ENCODE data around the gene MEF2A. TPM values are rescaled to one million over a fixed set of nuclear protein-coding genes. Genes with fewer than 3 reads are reported as not detected.

The MEF2A gene
- total RNA-seq, 1 experiment from 2014 or later = 29.6 TPM

DNA sequence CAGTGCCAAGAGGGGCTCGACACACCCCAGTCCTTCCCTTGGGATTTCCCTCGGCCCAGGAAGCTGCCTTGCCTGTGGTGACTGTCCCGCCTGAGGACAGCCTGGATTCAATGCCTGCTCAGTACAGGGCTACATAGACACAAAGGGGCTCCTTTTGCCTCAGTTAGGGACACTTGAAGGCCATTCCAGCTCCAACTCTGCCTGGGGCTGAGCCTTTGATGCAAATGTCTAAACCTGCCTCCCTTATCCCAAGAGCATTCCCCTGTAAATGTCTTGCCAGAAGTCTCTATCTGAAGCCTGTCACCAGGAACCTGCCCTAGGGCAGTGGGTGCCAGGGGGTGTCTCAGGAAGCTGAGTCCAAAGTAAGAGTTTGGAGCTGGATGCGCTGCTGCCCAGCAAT is 186.8 kb downstream of the MEF2A start:
- Histone ChIP-seq H3K4me2 (ENCODE audit: low read length) (no peak overlapping the region), H4K20me1 (ENCODE audit: insufficient read depth) (no peaks in the 10 kb centered on the region), H3K4me1 (ENCODE audit: control insufficient read depth in 1 of 2, insufficient read depth in 2 of 2, low read length in 2 of 2) (no peaks in the 10 kb centered on the region; a peak in 1 of 4 replicates), H2AFZ (ENCODE audit: low read depth, low read length, poor library complexity, severe bottlenecking) (no peak overlapping the region), H3K36me3 (ENCODE audit: control insufficient read depth in 1 of 2, insufficient read depth in 2 of 2, low read length in 2 of 2) (no peaks in the 10 kb centered on the region), H3K9ac (ENCODE audit: low read length) (no peak overlapping the region), H3K9me3 (ENCODE audit: control insufficient read depth in 1 of 2, insufficient read depth in 1 of 2, low read depth in 1 of 2, low read length in 2 of 2) (no peaks in the 10 kb centered on the region), H3K9me2 (ENCODE audit: insufficient read depth) (no peaks in the 10 kb centered on the region), H3K27me3 (ENCODE audit: insufficient read depth, low read length) (no peaks in the 10 kb centered on the region), H3K27ac (ENCODE audit: low read depth, low read length) (no peak overlapping the region), H3K79me2 (ENCODE audit: insufficient read depth, low read length) (no peaks in the 10 kb centered on the region), H3K4me3 (replicated peaks in 1 of 2; ENCODE audit: low read depth in 1 of 2, low read length in 2 of 2) (no peak overlapping the region)
- RAD21 ChIA-PET (ENCODE audit: low non-redundant PET in 1 of 2, low total read pairs in 2 of 2, uncharacterized antibody in 2 of 2, unreplicated experiment in 2 of 2) = no interaction called here
- no peak for ATAC-seq
- POLR2A ChIA-PET = no interaction called here
- CTCF ChIA-PET = no interaction called here
- no peak for DNase-seq (ENCODE audit: low read depth, low spot score)
- BruUV-seq (replicated peaks) = no TSS peak
- TF ChIP-seq CTCF (IDR thresholded peaks at IDR 0.05 in 2 of 3, conservative IDR thresholded peaks at IDR 0.05 in 1 of 3; ENCODE audit: borderline replicate concordance in 1 of 3, insufficient read depth in 1 of 3, low read depth in 2 of 3, low read length in 2 of 3) (no peak), ZBTB33 (IDR thresholded peaks at IDR 0.05; ENCODE audit: extremely low read depth, insufficient replicate concordance, low read length) (no peak), YY1 (IDR thresholded peaks at IDR 0.05; ENCODE audit: extremely low read depth, insufficient replicate concordance, low read depth, low read length) (no peak), SP1 (IDR thresholded peaks at IDR 0.05; ENCODE audit: low read depth) (no peak), RAD21 (IDR thresholded peaks at IDR 0.05; ENCODE audit: low read depth) (no peak)
- intact Hi-C loops (cut with micrococcal nuclease) = loop anchor here (10.0 kb wide), 1 partner anchor 648 kb away; the partner anchor contains the start of gene SYNM
